Stimulated activated CD8-positive, alpha-beta memory T cell treated with anti-CD3 and anti-CD28 coated beads, Interleukin-7, amount 100 ng/mL, for 24 hours (primary cell): ENCODE measurements around the gene MYBPH.

Experiments used
- DNase-seq: peaks from one replicate; pipeline ENCODE4 v3.0.0-alpha.2; 2020; ENCODE audit warnings: low read depth

Gene MYBPH

DNA sequence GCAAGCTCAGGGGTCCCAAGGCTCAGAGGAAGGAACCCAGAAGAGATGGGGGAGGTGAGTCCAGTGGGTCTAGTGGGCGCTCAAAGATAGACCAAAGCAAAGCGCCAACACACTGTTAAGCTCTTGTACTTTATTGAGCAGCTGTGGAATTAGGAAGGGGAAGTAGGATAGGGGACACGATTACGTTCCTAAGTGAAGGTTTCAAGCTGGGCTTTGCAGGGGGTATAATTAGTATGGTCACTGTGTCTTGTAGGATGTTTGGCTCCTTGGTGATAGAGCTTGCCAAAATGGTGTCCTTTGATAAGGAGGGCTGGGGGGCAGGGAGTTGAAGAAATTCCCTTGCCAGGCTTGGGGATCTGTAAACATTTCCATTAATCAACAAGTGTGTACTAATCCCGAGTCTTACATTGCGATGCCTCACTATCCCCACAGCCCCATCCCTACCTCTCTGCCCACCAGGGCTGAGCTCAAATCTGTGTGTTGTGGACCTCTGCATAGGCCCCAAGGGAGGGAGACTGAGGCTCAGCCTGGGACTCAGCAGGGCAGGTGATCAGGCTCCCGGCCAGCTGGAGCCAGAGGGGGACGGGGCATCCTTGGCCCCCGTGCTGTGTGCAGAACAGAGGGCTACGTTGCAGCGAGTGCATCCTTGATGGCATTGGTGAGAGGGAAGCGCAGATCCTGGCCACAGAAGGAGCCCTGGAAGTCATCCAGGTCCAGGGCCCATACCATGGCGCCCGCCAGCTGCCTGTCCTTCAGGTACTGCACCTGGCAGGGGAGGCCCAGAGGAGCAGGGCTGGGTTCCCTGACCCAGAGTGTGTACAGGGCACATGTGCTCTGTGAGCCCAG, 3.4 kb upstream of the MYBPH start:
- DNase-seq: no peak

DNA sequence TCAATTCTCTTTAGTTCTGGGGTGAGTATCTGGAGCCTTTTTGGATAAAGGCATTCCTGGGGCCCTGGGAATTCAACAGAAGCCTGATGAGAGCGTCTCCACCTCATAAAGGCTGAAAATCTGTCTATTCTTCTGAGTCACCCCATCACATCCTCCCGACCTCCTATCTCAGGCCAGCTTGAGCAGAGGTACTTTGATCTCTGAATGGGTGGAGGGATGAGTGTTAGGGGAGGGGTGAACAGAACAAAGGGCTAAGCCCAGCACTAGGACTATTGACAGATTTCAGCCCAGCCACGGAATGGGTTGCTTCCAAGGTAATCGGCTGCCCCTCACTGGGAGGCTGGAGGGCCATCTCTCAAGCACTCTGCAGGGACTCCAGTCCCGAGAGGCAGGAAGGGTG, 2.5 kb upstream of the MYBPH start:
- no peak for DNase-seq

DNA sequence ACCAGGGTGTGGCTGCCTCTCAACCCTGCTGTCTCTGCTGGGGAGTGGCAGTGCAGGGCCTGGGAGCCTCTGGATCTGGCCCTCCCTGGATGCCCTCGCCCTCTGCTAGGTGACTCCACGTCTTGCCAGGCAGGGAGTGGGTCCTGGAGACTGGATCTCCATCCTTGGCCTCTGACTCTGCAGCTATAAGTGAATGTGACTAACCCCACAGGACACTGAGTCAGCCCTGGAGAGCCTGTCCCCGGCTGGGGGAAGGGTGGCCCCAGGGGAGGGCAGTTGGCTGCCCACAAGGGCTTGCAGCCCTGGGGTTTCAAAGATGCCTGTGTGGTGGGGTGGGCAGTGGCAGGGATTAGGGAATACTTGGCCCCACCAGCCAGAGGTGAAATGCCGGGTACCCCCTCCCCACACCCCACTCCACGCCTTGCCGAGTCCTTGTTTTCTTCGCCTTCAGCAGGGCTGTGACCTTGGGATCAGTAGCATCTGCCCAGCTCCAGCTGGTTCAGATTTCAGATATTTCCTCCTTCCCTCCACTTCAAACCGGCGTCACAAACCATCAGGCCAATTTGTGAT, 1.9 kb upstream of the MYBPH start:
- no peak for DNase-seq

GRCh38 chr1:203177036-203177405, 1.4 kb upstream of the MYBPH start:
- no peak for DNase-seq

- no peak for DNase-seq
These were observed 828 bp upstream of the MYBPH start for GRCh38 chr1:203176273-203177035.

DNA sequence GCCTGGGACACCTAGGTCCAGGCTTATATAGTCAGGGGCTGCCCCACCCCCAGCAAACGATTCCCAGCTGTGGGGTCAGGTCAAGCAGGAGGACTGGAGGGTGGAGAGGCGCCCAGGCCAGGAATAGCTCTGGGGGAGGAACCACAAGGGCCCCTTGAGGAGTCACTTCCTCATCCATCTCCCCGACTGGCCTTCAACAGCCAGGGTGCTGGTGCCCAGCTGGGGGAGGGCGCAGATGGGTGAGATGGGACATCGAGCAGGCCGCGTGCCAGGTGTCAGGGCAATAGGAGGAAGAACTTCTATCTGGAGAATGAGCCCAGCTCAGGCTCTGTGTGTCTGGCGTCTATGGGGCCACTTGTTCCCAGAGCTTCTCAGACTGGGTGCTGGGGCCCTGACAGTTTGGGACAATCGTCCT, 208 bp upstream of the MYBPH start:
- DNase-seq: no peak

- no peak for DNase-seq
These were observed 1.2 kb downstream of the MYBPH start for GRCh38 chr1:203174324-203174985.

GRCh38 chr1:203173566-203173965, 2.1 kb downstream of the MYBPH start:
- no peak for DNase-seq

- DNase-seq: no peak
These were observed 2.5 kb downstream of the MYBPH start for GRCh38 chr1:203173011-203173555.

GRCh38 chr1:203172184-203173010, 3.2 kb downstream of the MYBPH start:
- peak; percentile 16 for DNase-seq

DNA sequence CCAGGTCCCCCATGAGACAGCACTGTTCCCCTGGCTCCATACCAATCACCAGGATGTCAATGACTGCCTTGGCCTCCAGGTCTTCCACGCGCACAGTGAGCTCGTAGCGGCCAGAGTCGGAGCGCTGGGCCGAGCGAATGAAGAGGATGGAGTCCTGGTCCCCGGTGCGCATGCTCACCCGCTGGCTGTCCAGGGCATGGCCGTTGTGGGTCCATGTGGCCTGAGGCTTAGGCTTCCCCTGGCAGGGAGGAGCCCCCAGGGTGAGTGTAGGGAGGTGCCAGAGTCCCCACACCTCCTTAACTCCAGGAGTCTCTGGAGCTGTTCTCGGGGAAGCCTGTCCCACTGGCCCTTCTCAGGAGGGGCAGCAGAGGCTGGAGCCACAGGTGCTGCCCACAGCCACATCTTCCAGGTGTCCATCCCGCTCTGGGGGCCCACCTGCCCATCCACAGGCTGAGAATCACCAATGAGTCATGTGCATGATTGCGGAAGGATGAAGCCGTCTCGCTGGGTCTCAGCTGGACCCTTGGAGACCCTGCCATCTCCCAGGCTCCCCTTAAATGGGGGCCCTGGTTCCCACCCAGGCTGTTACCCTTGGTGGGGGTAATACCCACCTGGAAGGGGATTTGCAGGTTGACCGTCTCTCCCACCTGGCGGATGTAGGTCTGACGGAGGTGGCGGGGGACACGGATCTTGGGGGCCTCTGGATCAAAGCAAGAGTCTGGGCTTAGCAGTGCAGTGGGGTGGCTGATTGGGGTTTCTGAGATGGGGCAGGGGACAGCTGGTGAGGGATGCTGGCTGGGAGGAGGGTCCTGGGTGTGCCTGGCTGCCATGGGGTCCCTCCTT, 4.1 kb downstream of the MYBPH start:
- no peak for DNase-seq

- no peak for DNase-seq
These were observed 4.8 kb downstream of the MYBPH start for GRCh38 chr1:203170625-203171330.

- no peak for DNase-seq
These were observed 5.7 kb downstream of the MYBPH start for GRCh38 chr1:203169770-203170520.

DNA sequence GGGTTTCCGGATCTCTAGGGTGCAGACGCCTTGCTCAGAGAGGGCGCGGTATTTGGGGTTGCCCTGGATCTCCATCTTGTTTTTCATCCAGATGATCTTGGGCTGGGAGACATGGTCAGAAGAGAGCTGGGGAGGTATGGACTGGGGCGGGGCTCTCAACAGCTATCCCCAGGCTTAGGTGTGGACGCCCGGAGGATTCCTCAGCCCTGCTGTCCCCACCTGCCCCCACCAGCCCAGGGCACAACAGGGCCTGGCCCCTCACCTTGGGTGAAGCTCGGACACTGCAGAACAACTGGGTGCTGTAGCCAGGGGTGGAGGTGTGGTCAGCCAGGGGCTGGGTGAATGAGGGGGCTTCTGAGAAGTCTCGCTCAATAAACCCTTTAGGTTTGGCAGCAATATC, 6.6 kb downstream of the MYBPH start:
- no peak for DNase-seq

DNA sequence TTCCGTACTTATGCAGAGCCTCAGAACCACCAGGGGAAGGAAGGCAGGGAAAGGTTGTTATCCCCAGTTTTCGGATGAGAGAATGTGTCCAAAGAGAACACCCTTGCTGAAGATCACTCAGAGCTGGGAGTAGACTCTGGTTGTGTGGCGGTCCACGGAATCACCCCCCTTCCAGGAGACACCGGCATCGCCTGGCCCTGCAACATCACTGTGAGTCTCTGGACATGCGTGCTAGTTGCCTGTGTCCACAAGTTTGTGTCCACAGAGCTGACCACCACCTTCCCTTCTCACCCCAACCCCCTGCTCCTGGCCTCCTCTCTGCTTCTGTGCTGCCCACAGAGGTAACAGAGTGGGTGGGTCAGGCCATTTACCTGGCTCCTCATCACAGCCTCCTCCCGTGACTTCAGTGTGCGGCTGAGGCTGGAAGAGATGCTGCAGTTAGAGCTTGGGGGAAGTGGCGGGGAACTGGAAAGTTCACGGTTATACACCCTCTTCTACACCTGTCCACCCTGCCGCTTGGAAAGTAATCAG, 7.3 kb downstream of the MYBPH start:
- DNase-seq: no peak

DNA sequence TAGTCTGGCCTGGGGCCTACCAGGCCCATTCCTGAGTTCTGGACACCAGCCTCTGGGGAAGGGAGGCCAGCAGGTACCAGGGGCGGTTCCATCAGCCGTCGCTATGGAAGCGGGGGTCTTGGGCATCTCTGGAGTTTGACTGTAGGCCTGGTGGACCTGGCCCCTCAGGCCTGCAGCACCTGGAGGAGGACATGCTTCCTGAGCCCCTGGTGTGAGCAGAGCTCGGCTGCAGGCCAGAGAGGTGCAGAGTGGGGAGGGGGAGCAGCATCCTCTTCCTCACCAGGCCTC, 7.8 kb downstream of the MYBPH start:
- DNase-seq: no peak

- no peak for DNase-seq
These were observed 8.4 kb downstream of the MYBPH start for GRCh38 chr1:203167026-203167912.
